ENCODE results near the gene LEF1. TPM values are rescaled to one million over a fixed set of nuclear protein-coding genes. Genes with fewer than 3 reads are reported as not detected.

The LEF1 gene
- total and polyA plus RNA-seq, 2 donors (not counting 3 experiments of a cell fraction or from before 2014, with no cell fraction given): 0.46 TPM; not detected in 1

DNA sequence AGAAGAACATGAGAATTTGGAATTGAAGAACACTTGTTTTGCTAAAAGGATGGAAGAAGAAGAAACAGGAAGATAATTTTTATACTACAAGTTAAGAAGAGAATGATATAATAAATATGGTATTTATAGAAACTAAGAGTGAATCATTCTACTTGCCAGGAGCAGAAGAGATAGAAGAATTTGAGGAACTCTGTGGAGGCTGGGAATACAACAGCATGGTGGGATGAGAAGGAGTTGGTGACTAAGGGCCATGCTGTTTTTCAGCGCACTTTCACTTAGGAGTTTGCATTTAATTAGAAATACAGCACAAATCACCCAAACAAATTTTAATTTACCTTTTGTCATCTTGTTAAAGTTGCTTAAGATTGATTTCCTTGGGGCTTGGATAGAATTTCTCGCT, 158.6 kb downstream of the LEF1 start:
- H2AFZ ChIP-seq (ENCODE audit: low read depth, low read length): no peak overlapping the region
- ChIA-PET CTCF (interaction anchor here (1.7 kb wide), 1 partner anchor 9 kb away, joined by 8 read pairs; no protein-coding TSS in a partner anchor), POLR2A (no interaction called here)
- H3K4me2 ChIP-seq (ENCODE audit: insufficient read depth, low read length): no peak overlapping the region
- DNase-seq (ENCODE audit: low read depth, low spot score): no peak
- FAIRE-seq: no peak
- TF ChIP-seq, protein P1, sequence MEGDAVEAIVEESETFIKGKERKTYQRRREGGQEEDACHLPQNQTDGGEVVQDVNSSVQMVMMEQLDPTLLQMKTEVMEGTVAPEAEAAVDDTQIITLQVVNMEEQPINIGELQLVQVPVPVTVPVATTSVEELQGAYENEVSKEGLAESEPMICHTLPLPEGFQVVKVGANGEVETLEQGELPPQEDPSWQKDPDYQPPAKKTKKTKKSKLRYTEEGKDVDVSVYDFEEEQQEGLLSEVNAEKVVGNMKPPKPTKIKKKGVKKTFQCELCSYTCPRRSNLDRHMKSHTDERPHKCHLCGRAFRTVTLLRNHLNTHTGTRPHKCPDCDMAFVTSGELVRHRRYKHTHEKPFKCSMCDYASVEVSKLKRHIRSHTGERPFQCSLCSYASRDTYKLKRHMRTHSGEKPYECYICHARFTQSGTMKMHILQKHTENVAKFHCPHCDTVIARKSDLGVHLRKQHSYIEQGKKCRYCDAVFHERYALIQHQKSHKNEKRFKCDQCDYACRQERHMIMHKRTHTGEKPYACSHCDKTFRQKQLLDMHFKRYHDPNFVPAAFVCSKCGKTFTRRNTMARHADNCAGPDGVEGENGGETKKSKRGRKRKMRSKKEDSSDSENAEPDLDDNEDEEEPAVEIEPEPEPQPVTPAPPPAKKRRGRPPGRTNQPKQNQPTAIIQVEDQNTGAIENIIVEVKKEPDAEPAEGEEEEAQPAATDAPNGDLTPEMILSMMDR (IDR thresholded peaks at IDR 0.05; ENCODE audit: extremely low read depth in 1 of 2, insufficient read depth in 1 of 2, low read depth in 1 of 2, low read length in 2 of 2): no peak
- no peak for TF ChIP-seq FOS (IDR thresholded peaks at IDR 0.05; ENCODE audit: borderline replicate concordance, insufficient read depth, low read length)
- no peak for TF ChIP-seq POLR2AphosphoS5 (IDR thresholded peaks at IDR 0.05; ENCODE audit: insufficient read depth, low read depth, low read length)
- TF ChIP-seq JUN (IDR thresholded peaks at IDR 0.05; ENCODE audit: borderline replicate concordance, insufficient read depth, insufficient read length, low read depth): no peak
- TF ChIP-seq, protein P2, sequence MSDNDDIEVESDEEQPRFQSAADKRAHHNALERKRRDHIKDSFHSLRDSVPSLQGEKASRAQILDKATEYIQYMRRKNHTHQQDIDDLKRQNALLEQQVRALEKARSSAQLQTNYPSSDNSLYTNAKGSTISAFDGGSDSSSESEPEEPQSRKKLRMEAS (IDR thresholded peaks at IDR 0.05; ENCODE audit: insufficient read depth, insufficient read length): no peak
- no peak for TF ChIP-seq EZH2 (IDR thresholded peaks at IDR 0.05; ENCODE audit: borderline replicate concordance, low read depth, low read length, severe bottlenecking)
- no peak for TF ChIP-seq POLR2A (IDR thresholded peaks at IDR 0.05; ENCODE audit: low read depth, low read length)
- TF ChIP-seq MYC (IDR thresholded peaks at IDR 0.05; ENCODE audit: low read depth, low read length): no peak
- no peak for TF ChIP-seq GATA2 (IDR thresholded peaks at IDR 0.05; ENCODE audit: insufficient read depth, insufficient read length, low read depth, low read length)
- no TSS peak for BruUV-seq (replicated peaks)
- H3K4me3 ChIP-seq (replicated peaks in 1 of 3; ENCODE audit: insufficient read depth in 1 of 3, low read depth in 1 of 3, low read length in 3 of 3): no peak overlapping the region
- dilution Hi-C loops (cut with MboI; ENCODE audit: extremely low pct_ligation_motif_present, low sequenced_read_pairs) (no loop called here), intact Hi-C loops (cut with micrococcal nuclease) (no loop called here)
- no peaks in the 10 kb centered on the region for H4K20me1 ChIP-seq (replicated peaks; ENCODE audit: control insufficient read depth, extremely low read depth, insufficient read depth, low read length)
- no peak overlapping the region for H3K9ac ChIP-seq (replicated peaks; ENCODE audit: extremely low read depth, insufficient read depth, low read length)
- H3K79me2 ChIP-seq (ENCODE audit: control insufficient read depth, insufficient read depth, low read length): no peaks in the 10 kb centered on the region
- no peaks in the 10 kb centered on the region for H3K9me3 ChIP-seq (replicated peaks; ENCODE audit: control insufficient read depth, insufficient read depth, low read length)
- no peaks in the 10 kb centered on the region for H3K27me3 ChIP-seq (ENCODE audit: control insufficient read depth in 2 of 2, insufficient read depth in 2 of 2, low read length in 2 of 2)
- no peaks in the 10 kb centered on the region for H3K4me1 ChIP-seq (ENCODE audit: control insufficient read depth, extremely low read depth, insufficient read depth, low read length)
- no peaks in the 10 kb centered on the region for H3K9me1 ChIP-seq (replicated peaks; ENCODE audit: control insufficient read depth, extremely low read depth, insufficient read depth, low read length)
- no peaks in the 10 kb centered on the region for H3K36me3 ChIP-seq (ENCODE audit: control insufficient read depth in 2 of 2, extremely low read depth in 1 of 2, insufficient read depth in 2 of 2, low read length in 2 of 2)
- H3K27ac ChIP-seq (ENCODE audit: insufficient read depth, low read depth, low read length): no peak overlapping the region

All from endothelial cell of umbilical vein (primary cell).